Mucosa of descending colon (tissue), 3 donors: ENCODE results near the gene AGXT2. TPM values are rescaled to one million over a fixed set of nuclear protein-coding genes. Genes with fewer than 3 reads are reported as not detected.

Source experiments
- ATAC-seq: fragments of 200-7000 bp; cut with Tn5 transposase; one replicate; pipeline ENCODE4 v1.9.1; 2020; ENCODE audit warnings: mild to moderate bottlenecking, moderate library complexity
- DNase-seq, 3 donors: peaks; one replicate each; pipeline ENCODE4 v3.0.0-alpha.2; 2020
- H3K36me3 ChIP-seq: fragments of 200-600 bp; one replicate; pipeline ENCODE4 v1.8.0; 2021; ENCODE audit warnings: low read depth, mild to moderate bottlenecking
- H3K4me1 ChIP-seq: fragments of 200-600 bp; one replicate; pipeline ENCODE4 v1.8.0; 2021; ENCODE audit warnings: low read depth, mild to moderate bottlenecking
- H3K4me3 ChIP-seq: fragments of 200-600 bp; one replicate; pipeline ENCODE4 v1.8.0; 2021; ENCODE audit warnings: mild to moderate bottlenecking
- H3K9me3 ChIP-seq: fragments of 200-600 bp; one replicate; pipeline ENCODE4 v1.8.0; 2021; ENCODE audit warnings: mild to moderate bottlenecking
- intact Hi-C, 2 donors: fragments of 100-400 bp; cut with DNase I in 1 of 2; cut with micrococcal nuclease in 1 of 2; formaldehyde crosslinking; loops; one replicate each; pipeline versions ENCODE4 v1.11.0 to v1.11.1; 2022; cut with DNase I, micrococcal nuclease
- total RNA-seq, 3 donors: library from RNA; stranded (reverse); fragmentation: NEBNext Ultra II Directional in 2 of 3; extraction: Animal tissue kit (Norgen Biotek cat#: 25700) in 2 of 3; gene quantifications; one replicate each; pipeline versions ENCODE4 v1.2.1 to v1.2.4, GENCODE V29; 2021 to 2023
- TF ChIP-seq, protein P1 (sequence below): fragments of 200-600 bp; IDR thresholded peaks from one replicate; pipeline ENCODE4 v1.8.0; 2022; ENCODE audit warnings: antibody characterized with exemption, mild to moderate bottlenecking
- donor health status: DM: no; HTN: no; CAD: no; lungs with moderate emphysema.
- donor health status: DM: no; HTN: no; CAD: no.
- donor health status: DM: no; HTN: yes; CAD: no.

The AGXT2 gene
- total RNA-seq, 3 donors from 2014 or later = not detected

DNA sequence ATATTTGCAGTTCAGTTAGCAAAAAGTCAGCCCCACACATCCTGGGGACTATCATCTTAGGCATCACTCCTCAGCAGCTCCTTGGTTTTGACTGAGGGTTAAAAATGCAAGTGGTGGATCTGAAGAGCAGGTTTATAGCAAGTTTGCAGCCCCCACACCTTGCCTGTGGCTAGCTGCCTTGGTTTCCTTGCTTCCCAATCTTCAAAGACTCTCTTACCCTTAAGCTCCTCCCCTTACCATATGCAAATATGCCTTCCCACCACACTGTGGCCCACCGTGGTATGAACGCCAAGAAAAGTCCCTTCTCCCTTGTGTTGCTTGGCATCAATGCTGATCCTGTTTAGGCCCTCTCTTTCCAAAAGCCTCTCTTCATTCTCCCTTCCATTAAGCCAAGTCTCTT lies 45.0 kb upstream of the AGXT2 start:
- intact Hi-C loops = loop anchor here in 1 of 2 donors (5.0 to 10.0 kb wide), 2 partner anchors 92 to 155 kb away; no protein-coding TSS in a partner anchor
- H3K4me3 ChIP-seq = no peak overlapping the region
- no peak for DNase-seq
- H3K4me1 ChIP-seq = peaks cover 10% of the 10 kb centered on the region
- TF ChIP-seq, protein P1, sequence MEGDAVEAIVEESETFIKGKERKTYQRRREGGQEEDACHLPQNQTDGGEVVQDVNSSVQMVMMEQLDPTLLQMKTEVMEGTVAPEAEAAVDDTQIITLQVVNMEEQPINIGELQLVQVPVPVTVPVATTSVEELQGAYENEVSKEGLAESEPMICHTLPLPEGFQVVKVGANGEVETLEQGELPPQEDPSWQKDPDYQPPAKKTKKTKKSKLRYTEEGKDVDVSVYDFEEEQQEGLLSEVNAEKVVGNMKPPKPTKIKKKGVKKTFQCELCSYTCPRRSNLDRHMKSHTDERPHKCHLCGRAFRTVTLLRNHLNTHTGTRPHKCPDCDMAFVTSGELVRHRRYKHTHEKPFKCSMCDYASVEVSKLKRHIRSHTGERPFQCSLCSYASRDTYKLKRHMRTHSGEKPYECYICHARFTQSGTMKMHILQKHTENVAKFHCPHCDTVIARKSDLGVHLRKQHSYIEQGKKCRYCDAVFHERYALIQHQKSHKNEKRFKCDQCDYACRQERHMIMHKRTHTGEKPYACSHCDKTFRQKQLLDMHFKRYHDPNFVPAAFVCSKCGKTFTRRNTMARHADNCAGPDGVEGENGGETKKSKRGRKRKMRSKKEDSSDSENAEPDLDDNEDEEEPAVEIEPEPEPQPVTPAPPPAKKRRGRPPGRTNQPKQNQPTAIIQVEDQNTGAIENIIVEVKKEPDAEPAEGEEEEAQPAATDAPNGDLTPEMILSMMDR = no peak
- no peak for ATAC-seq
- H3K9me3 ChIP-seq = no peaks in the 10 kb centered on the region
- H3K36me3 ChIP-seq = no peaks in the 10 kb centered on the region

DNA sequence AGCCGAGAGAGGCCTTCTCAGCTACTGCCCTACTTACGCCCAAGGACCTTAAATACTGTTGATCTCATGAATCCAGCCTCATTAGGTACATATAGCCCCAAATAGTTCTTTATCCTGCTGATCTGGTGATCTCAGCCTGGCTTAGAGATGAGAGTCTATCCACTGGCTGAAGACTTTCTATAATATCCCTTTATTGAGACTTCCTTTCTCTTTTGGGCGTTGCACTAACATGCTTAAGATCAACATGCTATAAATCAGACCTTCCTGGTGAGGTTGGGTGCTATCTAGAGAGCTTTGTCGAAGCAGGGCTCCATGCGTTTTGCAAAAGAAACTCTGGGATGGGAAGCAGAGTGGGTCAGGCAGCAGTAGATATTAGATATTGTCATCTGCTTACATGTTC lies 44.0 kb upstream of the AGXT2 start:
- DNase-seq (no peak), ATAC-seq (peak; percentile 77)
- Histone ChIP-seq H3K4me1 (peaks cover 10% of the 10 kb centered on the region), H3K36me3 (no peaks in the 10 kb centered on the region), H3K9me3 (no peaks in the 10 kb centered on the region), H3K4me3 (no peak overlapping the region)
- intact Hi-C loops = loop anchor here in 1 of 2 donors (5.0 to 10.0 kb wide), 2 partner anchors 93 to 156 kb away; no protein-coding TSS in a partner anchor
- TF ChIP-seq, protein P1 = no peak

DNA sequence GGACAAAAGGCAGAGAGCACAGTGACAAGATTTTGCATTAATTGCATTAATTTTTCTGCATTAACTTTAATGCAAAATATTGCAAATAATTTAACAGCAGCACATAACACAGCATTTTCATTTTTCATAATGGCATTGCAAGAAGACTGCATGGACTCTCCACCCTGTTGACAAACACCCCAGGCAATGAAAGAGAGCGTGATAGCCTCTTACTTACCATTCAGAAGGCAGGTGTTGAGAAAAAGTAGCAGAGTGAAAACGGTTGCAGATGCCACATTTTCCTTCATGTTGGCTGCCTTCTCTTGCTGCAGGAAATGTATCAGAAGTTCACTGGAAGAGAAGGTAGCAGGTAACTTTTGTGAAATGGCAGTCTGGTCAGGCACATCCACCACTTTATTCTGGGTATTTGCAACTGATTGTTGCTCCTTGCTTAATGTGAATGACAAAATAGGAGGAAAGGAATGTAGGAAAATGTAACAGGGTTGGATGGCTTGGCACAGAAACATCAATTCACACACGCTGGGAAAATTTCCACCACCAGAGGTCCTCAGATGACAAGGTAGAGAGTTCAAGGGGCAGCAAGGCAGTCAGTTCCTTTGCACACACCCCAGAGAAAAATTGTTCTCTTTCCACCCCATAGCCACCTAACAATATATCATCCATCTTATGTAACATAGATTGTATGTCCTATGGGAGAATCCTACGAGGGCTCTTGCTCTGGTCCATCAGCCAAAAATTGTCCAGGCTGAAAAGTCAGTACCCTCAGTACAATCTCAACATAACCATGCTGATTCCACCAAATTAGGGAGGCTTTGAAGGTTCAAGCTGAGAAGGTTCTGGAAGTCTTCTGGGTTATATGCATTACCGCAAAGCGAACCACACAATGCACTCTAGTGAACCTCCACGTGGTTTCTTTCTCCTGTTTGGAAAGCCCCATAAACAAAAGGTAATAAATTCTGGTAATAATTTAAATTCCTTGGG lies 41.9 kb upstream of the AGXT2 start:
- DNase-seq (peak in 1 of 3 donors; percentile 91), ATAC-seq (peak; percentile 77)
- TF ChIP-seq, protein P1 = peak; percentile 36
- no peaks in the 10 kb centered on the region for H3K36me3 ChIP-seq
- peaks cover 10% of the 10 kb centered on the region for H3K4me1 ChIP-seq
- H3K4me3 ChIP-seq = no peak overlapping the region
- intact Hi-C loops = loop anchor here (5.0 to 10.0 kb wide), 3 partner anchors 95 to 835 kb away; no protein-coding TSS in a partner anchor
- H3K9me3 ChIP-seq = no peaks in the 10 kb centered on the region

DNA sequence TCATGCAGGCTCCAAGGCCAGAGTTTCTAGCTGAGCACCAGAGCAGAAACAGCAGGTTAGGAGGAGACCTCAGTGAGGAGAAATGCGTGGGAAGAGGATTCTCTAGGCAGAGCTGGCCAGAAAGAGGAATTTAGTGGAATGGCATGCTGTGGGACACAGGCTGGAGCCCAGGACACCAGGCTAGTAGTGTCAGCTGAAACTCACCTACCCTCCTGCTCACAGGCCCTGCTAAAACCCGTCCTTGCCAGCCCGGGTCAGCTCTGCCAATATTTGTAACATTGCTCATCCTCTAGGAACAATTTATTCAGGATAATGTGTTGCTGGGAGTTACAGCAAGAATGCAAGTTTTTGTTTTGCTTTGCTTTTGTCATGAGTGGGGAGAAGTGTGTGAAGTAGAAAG lies 40.2 kb upstream of the AGXT2 start:
- intact Hi-C loops = loop anchor here in 1 of 2 donors (10.0 kb wide), 1 partner anchor 837 kb away; no protein-coding TSS in a partner anchor
- TF ChIP-seq, protein P1 = no peak
- Histone ChIP-seq H3K4me3 (no peak overlapping the region), H3K36me3 (no peaks in the 10 kb centered on the region), H3K4me1 (peaks cover 6% of the 10 kb centered on the region), H3K9me3 (no peaks in the 10 kb centered on the region)
- ATAC-seq (no peak), DNase-seq (no peak)

- Histone ChIP-seq H3K4me3 (no peak overlapping the region), H3K4me1 (no peaks in the 10 kb centered on the region), H3K9me3 (no peaks in the 10 kb centered on the region), H3K36me3 (no peaks in the 10 kb centered on the region)
- intact Hi-C loops = loop anchor here in 1 of 2 donors (10.0 kb wide), 1 partner anchor 842 kb away; no protein-coding TSS in a partner anchor
- DNase-seq (no peak), ATAC-seq (no peak)
- TF ChIP-seq, protein P1 = no peak
Measured at GRCh38 chr5:35083150-35083549, 35.4 kb upstream of the AGXT2 start.
